Measurements from ENCODE around the gene NTRK3. TPM values are rescaled to one million over a fixed set of nuclear protein-coding genes. Genes with fewer than 3 reads are reported as not detected.

Gene NTRK3
- polyA plus RNA-seq, 1 donor from 2014 or later, result 42.7 TPM

GRCh38 chr15:88241060-88241459, 15.5 kb downstream of the NTRK3 start:
- H3K27ac ChIP-seq (ENCODE audit: low read length), result no peak overlapping the region
- no peak overlapping the region for H3K4me3 ChIP-seq (ENCODE audit: low read length)
- peaks cover 7% of the 10 kb centered on the region for H4K20me1 ChIP-seq (ENCODE audit: insufficient read depth)
- H3F3A ChIP-seq (ENCODE audit: insufficient read depth, low read length, poor library complexity, severe bottlenecking), result no peaks in the 10 kb centered on the region
- peaks cover 40% of the 10 kb centered on the region for H3K79me2 ChIP-seq (replicated peaks; ENCODE audit: insufficient read depth, low read length)
- H3K9me3 ChIP-seq (ENCODE audit: low read length), result no peaks in the 10 kb centered on the region
- no peak for TF ChIP-seq SMC3 (conservative IDR thresholded peaks at IDR 0.05; ENCODE audit: poor library complexity)
- H2AFZ ChIP-seq (ENCODE audit: low read depth, low read length), result no peak overlapping the region
- no peak overlapping the region for H3K9ac ChIP-seq (ENCODE audit: low read length)
- no peaks in the 10 kb centered on the region for H3K9me2 ChIP-seq (ENCODE audit: insufficient read depth, low read length)
- no peaks in the 10 kb centered on the region for H3K27me3 ChIP-seq (ENCODE audit: insufficient read depth, low read depth, low read length)
- no peaks in the 10 kb centered on the region for H3K36me3 ChIP-seq (ENCODE audit: insufficient read depth, low read length)
- H3K4me2 ChIP-seq (ENCODE audit: low read length), result no peak overlapping the region

GRCh38 chr15:88239594-88239993, 16.9 kb downstream of the NTRK3 start:
- Histone ChIP-seq H2AFZ (ENCODE audit: low read depth, low read length) (no peak overlapping the region), H3K36me3 (ENCODE audit: insufficient read depth, low read length) (no peaks in the 10 kb centered on the region), H3K9me3 (ENCODE audit: low read length) (no peaks in the 10 kb centered on the region), H3F3A (ENCODE audit: insufficient read depth, low read length, poor library complexity, severe bottlenecking) (no peaks in the 10 kb centered on the region), H3K27me3 (ENCODE audit: insufficient read depth, low read depth, low read length) (no peaks in the 10 kb centered on the region), H3K9me2 (ENCODE audit: insufficient read depth, low read length) (no peaks in the 10 kb centered on the region), H3K9ac (ENCODE audit: low read length) (no peak overlapping the region), H4K20me1 (ENCODE audit: insufficient read depth) (peaks cover 7% of the 10 kb centered on the region), H3K4me2 (ENCODE audit: low read length) (no peak overlapping the region), H3K27ac (ENCODE audit: low read length) (no peak overlapping the region), H3K4me3 (ENCODE audit: low read length) (no peak overlapping the region), H3K79me2 (replicated peaks; ENCODE audit: insufficient read depth, low read length) (peaks cover 28% of the 10 kb centered on the region)
- TF ChIP-seq RAD21 (conservative IDR thresholded peaks at IDR 0.05), result no peak
- no peak for TF ChIP-seq CTCF (IDR thresholded peaks at IDR 0.05; ENCODE audit: poor library complexity, severe bottlenecking)
- no peak for TF ChIP-seq EZH2 (IDR thresholded peaks at IDR 0.05; ENCODE audit: borderline replicate concordance, insufficient read depth, low read length, poor library complexity, severe bottlenecking)
- no peak for TF ChIP-seq TAF1 (IDR thresholded peaks at IDR 0.05; ENCODE audit: low read depth)
- TF ChIP-seq SMC3 (conservative IDR thresholded peaks at IDR 0.05; ENCODE audit: poor library complexity), result no peak
- no peak for TF ChIP-seq POLR2AphosphoS5 (IDR thresholded peaks at IDR 0.05)
- no peak for TF ChIP-seq REST (IDR thresholded peaks at IDR 0.05; ENCODE audit: borderline replicate concordance)
- TF ChIP-seq EP300 (conservative IDR thresholded peaks at IDR 0.05; ENCODE audit: poor library complexity, severe bottlenecking), result no peak
- no peak for TF ChIP-seq MXI1 (conservative IDR thresholded peaks at IDR 0.05; ENCODE audit: poor library complexity, severe bottlenecking)

All from neural cell (in vitro differentiated cells).